Activated CD4-positive, alpha-beta T cell treated with anti-CD3 and anti-CD28 coated beads, Interleukin-2, amount 50 U/mL, for 4 hours (primary cell): ENCODE data around the gene KDM5D.

Experiments
- DNase-seq, 2 experiments: peaks; one replicate each; pipeline ENCODE4 v3.0.0-alpha.2; 2020

The KDM5D gene

GRCh38 chrY:19744381-19745378 lies at the start of gene KDM5D:
Gene KDM5D (minus strand): TSS chrY:19744726. CDS start chrY:19744534, 192 bp downstream.
- peak; percentile 62 for DNase-seq

DNA sequence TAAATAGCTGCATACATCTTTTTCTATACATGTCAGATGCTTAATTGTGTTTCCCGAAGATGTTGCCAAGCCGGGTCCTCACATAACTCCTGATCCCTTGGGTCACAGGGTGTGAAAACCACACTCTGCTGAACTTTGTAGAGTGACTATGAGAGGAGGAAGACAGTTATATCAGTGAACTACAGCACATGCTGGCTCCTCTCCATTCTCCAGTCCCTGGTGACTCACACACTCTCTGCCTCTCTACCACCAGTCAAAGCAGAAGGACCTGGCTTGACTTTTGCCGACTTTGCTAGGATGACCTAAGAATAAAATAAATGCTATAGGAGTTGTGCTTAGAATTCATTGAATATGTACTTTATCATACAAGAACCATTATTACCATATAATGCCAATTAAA lies 23.8 kb upstream of the KDM5D start:
- DNase-seq, result no peak

DNA sequence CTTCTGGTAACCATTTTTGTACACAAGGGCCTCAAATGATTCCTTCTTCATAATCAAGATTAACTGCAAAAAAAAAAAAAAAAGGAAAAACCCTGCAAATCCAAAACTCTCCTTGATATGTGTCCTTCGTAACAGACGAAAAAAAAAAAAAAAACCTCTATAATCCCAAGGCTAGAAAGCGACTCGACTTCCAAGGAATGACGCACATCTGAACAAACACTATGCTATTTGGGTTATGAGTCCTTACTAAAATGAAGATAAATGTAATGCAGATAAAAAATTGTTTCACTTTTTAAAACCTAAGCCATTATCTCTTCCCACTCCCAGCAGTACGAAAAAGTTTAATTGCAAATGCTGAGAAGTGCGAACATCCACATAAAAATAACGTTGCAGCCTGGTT lies 1.2 kb downstream of the KDM5D start:
- no peak for DNase-seq

DNA sequence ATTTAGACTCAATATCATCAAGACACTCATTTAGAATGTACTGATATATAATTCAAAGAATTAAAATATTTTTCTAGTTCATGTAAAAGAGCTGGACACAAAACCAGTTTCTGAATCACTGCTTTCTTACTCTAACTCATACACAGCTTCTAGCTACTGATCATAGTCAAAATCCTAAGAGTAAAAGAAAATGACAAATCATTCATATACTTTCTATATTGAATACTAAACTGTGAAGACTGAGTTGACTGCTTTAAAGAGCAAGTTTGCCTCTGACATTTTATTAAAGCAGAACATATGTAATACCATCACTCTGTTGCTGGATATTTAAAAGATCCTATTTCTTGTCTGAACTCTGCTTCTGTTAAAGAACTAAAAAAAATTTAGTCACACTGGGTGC lies 2.4 kb downstream of the KDM5D start:
- no peak for DNase-seq

DNA sequence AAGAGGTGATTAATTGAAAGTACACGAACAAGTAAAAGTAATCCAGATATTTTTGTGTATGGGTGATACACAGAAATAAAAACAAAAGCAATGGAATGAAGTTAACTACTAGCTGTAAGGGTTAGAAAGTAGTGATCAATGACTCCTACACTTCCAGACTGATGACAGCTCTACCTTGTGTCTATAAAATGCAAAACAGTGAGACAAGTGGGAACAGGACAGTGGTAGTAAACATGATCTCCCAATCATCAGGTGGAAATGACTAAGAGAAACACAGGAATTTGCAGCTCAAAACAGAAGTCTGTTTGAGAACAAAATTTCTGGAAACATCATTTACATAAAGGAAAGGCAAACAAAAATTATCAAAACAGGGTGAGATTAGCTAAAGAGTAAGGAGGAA lies 10.1 kb downstream of the KDM5D start:
- no peak for DNase-seq

GRCh38 chrY:19717950-19718349 lies 26.6 kb downstream of the KDM5D start:
- no peak for DNase-seq

DNA sequence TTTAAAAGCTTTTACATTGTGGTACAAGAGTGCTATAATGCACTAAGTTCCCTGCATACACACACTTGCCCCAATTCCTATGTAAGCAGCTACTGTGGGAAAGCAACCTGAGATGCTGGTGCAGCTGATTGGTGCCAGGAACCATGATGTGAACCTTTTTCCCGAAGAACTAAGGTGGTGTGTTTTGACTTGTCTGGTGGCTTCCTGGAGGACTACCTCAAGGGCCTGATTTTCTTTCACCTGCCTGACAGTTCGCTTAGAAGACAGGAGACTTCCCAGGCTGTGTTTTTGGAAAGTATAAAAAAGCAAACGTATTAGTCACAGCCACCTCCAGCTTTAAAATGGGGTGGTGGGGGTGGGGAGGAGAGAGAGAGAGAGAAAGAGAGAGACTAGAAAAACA lies 27.4 kb downstream of the KDM5D start:
- DNase-seq, result no peak

GRCh38 chrY:19715226-19715625 lies 29.3 kb downstream of the KDM5D start:
- no peak for DNase-seq

DNA sequence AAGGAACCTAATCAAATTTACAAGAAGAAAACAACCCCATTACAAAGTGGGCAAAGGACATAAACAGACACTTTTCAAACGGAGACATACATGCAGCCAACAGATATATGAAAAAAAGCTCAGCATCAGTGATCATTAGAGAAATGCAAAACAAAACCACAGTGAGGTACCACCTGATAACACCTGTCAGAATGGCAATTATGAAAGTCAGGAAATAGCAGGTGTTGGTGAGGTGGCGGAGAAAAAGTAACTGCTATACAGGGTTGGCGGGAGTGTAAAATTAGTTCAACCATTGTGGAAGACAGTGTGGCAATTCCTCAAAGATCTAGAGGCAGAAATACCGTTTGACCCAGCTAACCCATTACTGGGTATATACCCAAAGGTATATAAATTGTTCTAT lies 31.1 kb downstream of the KDM5D start:
- DNase-seq, result no peak

DNA sequence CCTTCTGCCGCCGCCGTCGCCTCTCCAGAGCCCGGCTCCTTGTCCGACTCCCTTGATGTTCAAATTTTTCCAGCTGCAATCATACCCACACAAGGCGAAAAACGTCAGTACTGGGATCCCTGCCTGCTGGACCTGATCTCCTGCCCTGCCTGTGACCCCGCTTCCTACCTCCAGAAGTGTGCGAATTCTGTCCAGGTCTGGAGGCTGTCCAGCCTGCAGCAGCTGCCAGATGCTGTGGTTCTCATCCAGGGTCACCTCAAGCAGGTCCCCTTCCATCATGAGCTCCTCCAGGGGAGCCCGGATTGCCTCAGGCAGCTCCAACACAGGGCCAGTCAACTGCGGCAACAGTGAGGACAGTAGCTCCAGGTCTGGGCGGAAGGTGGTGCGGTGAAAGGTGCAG lies 38.3 kb downstream of the KDM5D start:
- DNase-seq, result no peak

DNA sequence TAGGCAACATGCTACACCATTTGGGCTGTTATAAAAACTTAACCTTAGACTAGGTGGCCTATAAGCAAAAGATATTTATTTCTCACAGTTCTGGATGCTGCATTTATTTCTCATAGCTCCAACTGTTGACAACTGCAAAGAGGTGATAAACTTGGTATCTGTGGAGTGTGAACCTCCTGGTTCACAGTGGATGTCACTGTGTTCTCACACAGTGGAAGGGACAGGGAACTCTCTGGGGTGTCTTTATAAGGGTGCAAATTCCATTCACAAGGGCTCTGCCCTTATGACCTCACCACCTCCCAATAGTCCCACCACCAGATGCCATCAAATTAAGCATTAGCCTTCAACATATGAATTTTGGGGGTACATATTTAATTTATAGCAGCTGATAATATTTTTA lies 46.0 kb downstream of the KDM5D start:
- no peak for DNase-seq

GRCh38 chrY:19680821-19681220 lies 63.7 kb downstream of the KDM5D start:
- DNase-seq, result no peak
